Neural cell (in vitro differentiated cells): ENCODE data around the gene SNAPC2. TPM values are rescaled to one million over a fixed set of nuclear protein-coding genes. Genes with fewer than 3 reads are reported as not detected.

Experiments
- H2AFZ ChIP-seq: fragments of 200-600, 300-800 bp; sonication (generic), shearing (Covaris generic); 2 replicates; pipeline ENCODE4 v1.6.0; 2014; ENCODE audit warnings: low read depth, mild to moderate bottlenecking, antibody characterized with exemption, low read length, moderate library complexity
- H3F3A ChIP-seq: fragments of 200-600 bp; shearing (Covaris generic); 2 replicates; pipeline ENCODE4 v1.6.1; 2016; ENCODE audit warnings: mild to moderate bottlenecking, moderate library complexity, mixed read lengths, antibody characterized with exemption, low read length; ENCODE audit not compliant: insufficient read depth, poor library complexity, severe bottlenecking
- H3K27ac ChIP-seq: fragments of 200-600, 300-800 bp; sonication (generic), shearing (Covaris generic); 2 replicates; pipeline ENCODE4 v1.5.1; 2014; ENCODE audit warnings: mild to moderate bottlenecking, low read length, moderate library complexity
- H3K27me3 ChIP-seq: fragments of 300-800, 200-600 bp; sonication (generic), shearing (Covaris generic); 2 replicates; pipeline ENCODE4 v1.6.0; 2014; ENCODE audit warnings: mild to moderate bottlenecking, low read depth, low read length, moderate library complexity; ENCODE audit not compliant: insufficient read depth
- H3K36me3 ChIP-seq: fragments of 300-800, 200-600 bp; sonication (generic), shearing (Covaris generic); 2 replicates; pipeline ENCODE4 v1.5.1; 2014; ENCODE audit warnings: mild to moderate bottlenecking, antibody characterized with exemption, low read length, moderate library complexity; ENCODE audit not compliant: insufficient read depth
- H3K4me2 ChIP-seq: fragments of 300-800, 200-600 bp; sonication (generic), shearing (Covaris generic); 2 replicates; pipeline ENCODE4 v1.6.0; 2014; ENCODE audit warnings: mild to moderate bottlenecking, low read length
- H3K4me3 ChIP-seq: fragments of 300-800, 200-600 bp; sonication (generic), shearing (Covaris generic); 2 replicates; pipeline ENCODE4 v1.5.1; 2014; ENCODE audit warnings: mild to moderate bottlenecking, low read length, moderate library complexity
- H3K79me2 ChIP-seq: fragments of 200-600 bp; shearing (Covaris generic); replicated peaks from 2 replicates; pipeline ENCODE4 v1.6.0; 2014; ENCODE audit warnings: mild to moderate bottlenecking, low read length, moderate library complexity; ENCODE audit not compliant: insufficient read depth
- H3K9ac ChIP-seq: fragments of 300-800, 200-600 bp; sonication (generic), shearing (Covaris generic); 2 replicates; pipeline ENCODE4 v1.6.1; 2016; ENCODE audit warnings: mild to moderate bottlenecking, low read length, mixed read lengths
- H3K9me2 ChIP-seq: fragments of 200-600 bp; shearing (Covaris generic); 2 replicates; pipeline ENCODE4 v1.6.1; 2016; ENCODE audit warnings: mild to moderate bottlenecking, low read length, mixed read lengths; ENCODE audit not compliant: insufficient read depth
- H3K9me3 ChIP-seq: fragments of 200-600, 300-800 bp; sonication (generic), shearing (Covaris generic); 2 replicates; pipeline ENCODE4 v1.6.1; 2016; ENCODE audit warnings: mild to moderate bottlenecking, mixed run types, low read length, moderate library complexity, mixed read lengths
- H4K20me1 ChIP-seq: fragments of 200-600 bp; shearing (Covaris generic); 2 replicates; pipeline ENCODE4 v1.6.1; 2016; ENCODE audit warnings: mild to moderate bottlenecking, mixed run types; ENCODE audit not compliant: insufficient read depth
- EP300 ChIP-seq: fragments of 450-650 bp; conservative IDR thresholded peaks from 2 replicates; pipeline ENCODE4 v1.6.1; 2014; ENCODE audit warnings: antibody characterized with exemption, mild to moderate bottlenecking, moderate library complexity; ENCODE audit not compliant: poor library complexity, severe bottlenecking
- EZH2 ChIP-seq: fragments of 200-600, 300-800 bp; shearing (Covaris generic), sonication (generic); IDR thresholded peaks from 2 replicates; pipeline ENCODE4 v1.6.1; 2014; ENCODE audit warnings: antibody characterized with exemption, low read length, borderline replicate concordance, mild to moderate bottlenecking; ENCODE audit not compliant: insufficient read depth, poor library complexity, severe bottlenecking
- MXI1 ChIP-seq: fragments of 450-650 bp; conservative IDR thresholded peaks from 2 replicates; pipeline ENCODE4 v1.6.1; 2014; ENCODE audit warnings: antibody characterized with exemption, mild to moderate bottlenecking; ENCODE audit not compliant: poor library complexity, severe bottlenecking
- POLR2AphosphoS5 ChIP-seq: IDR thresholded peaks from 2 replicates; pipeline ENCODE4 v1.6.1; 2012
- RAD21 ChIP-seq: fragments of 450-650 bp; conservative IDR thresholded peaks from 2 replicates; pipeline ENCODE4 v1.6.1; 2014; ENCODE audit warnings: antibody characterized with exemption, mild to moderate bottlenecking, moderate library complexity
- SMC3 ChIP-seq: fragments of 450-650 bp; conservative IDR thresholded peaks from 2 replicates; pipeline ENCODE4 v1.6.1; 2014; ENCODE audit warnings: antibody characterized with exemption, mild to moderate bottlenecking, moderate library complexity; ENCODE audit not compliant: poor library complexity
- TAF1 ChIP-seq: IDR thresholded peaks from 2 replicates; pipeline ENCODE4 v1.6.1; 2012; ENCODE audit warnings: low read depth
- polyA plus RNA-seq: library from polyadenylated mRNA; depleted of rRNA; stranded (reverse); fragments of >200 nt; gene quantifications from 2 replicates; pipeline ENCODE4 v1.2.3, GENCODE V29; 2014
- TF ChIP-seq, protein P1 (sequence below): IDR thresholded peaks from 2 replicates; pipeline ENCODE4 v1.6.1; 2012; ENCODE audit warnings: borderline replicate concordance
- TF ChIP-seq, protein P2 (sequence below): fragments of 450-650 bp; IDR thresholded peaks from 2 replicates; pipeline ENCODE4 v1.5.1; 2014; ENCODE audit warnings: antibody characterized with exemption, mild to moderate bottlenecking, moderate library complexity; ENCODE audit not compliant: poor library complexity, severe bottlenecking

The SNAPC2 gene
- polyA plus RNA-seq, 1 donor from 2014 or later: 12.8 TPM

DNA sequence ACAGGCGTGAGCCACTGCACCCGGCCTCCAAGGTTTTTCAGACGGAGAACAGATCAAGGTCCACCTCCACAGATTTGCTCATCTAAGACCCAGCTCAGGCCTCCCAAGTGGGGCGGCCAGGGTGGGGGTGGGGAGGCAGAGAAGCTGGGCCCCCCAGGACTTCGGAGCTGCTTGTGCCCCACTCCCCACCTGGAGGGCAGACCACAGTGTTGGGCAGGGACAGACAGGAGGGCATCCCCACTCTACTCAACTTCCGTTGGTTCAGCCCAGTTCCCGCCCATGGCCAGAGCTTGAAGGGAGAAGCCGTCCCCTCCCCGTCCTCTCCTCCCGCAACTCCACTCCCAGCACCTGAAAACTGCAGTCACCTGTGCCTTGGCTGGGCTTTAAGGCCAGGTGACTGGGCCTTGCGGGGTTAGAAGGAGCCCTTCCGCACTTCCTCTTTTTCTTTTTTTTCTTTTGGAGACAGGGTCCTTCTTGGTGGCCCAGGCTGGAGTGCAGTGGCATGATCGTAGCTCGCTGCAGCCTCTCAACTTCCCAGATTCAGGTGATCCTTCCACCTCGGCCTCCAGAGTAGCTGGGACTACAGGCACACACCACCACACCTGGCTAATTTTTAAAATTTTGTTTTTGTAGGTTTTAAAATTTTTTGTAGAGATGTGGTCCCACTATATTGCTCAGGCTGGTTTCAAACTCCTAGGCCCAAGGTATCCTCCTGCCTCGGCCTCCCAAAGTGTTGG is 32.6 kb upstream of the SNAPC2 start:
- Histone ChIP-seq H3K4me2 (no peak overlapping the region), H2AFZ (no peak overlapping the region), H3K9me2 (no peaks in the 10 kb centered on the region), H3K9ac (no peak overlapping the region), H4K20me1 (no peaks in the 10 kb centered on the region), H3K27ac (no peak overlapping the region), H3K36me3 (no peaks in the 10 kb centered on the region), H3K27me3 (peaks cover 15% of the 10 kb centered on the region), H3F3A (no peaks in the 10 kb centered on the region), H3K9me3 (no peaks in the 10 kb centered on the region), H3K79me2 (no peaks in the 10 kb centered on the region), H3K4me3 (no peak overlapping the region)
- TF ChIP-seq EP300: no peak
- TF ChIP-seq EZH2: no peak
- TF ChIP-seq RAD21: no peak
- TF ChIP-seq TAF1: no peak
- no peak for TF ChIP-seq POLR2AphosphoS5
- TF ChIP-seq MXI1: no peak
- no peak for TF ChIP-seq SMC3
- TF ChIP-seq, protein P1, sequence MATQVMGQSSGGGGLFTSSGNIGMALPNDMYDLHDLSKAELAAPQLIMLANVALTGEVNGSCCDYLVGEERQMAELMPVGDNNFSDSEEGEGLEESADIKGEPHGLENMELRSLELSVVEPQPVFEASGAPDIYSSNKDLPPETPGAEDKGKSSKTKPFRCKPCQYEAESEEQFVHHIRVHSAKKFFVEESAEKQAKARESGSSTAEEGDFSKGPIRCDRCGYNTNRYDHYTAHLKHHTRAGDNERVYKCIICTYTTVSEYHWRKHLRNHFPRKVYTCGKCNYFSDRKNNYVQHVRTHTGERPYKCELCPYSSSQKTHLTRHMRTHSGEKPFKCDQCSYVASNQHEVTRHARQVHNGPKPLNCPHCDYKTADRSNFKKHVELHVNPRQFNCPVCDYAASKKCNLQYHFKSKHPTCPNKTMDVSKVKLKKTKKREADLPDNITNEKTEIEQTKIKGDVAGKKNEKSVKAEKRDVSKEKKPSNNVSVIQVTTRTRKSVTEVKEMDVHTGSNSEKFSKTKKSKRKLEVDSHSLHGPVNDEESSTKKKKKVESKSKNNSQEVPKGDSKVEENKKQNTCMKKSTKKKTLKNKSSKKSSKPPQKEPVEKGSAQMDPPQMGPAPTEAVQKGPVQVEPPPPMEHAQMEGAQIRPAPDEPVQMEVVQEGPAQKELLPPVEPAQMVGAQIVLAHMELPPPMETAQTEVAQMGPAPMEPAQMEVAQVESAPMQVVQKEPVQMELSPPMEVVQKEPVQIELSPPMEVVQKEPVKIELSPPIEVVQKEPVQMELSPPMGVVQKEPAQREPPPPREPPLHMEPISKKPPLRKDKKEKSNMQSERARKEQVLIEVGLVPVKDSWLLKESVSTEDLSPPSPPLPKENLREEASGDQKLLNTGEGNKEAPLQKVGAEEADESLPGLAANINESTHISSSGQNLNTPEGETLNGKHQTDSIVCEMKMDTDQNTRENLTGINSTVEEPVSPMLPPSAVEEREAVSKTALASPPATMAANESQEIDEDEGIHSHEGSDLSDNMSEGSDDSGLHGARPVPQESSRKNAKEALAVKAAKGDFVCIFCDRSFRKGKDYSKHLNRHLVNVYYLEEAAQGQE: no peak
- TF ChIP-seq, protein P2, sequence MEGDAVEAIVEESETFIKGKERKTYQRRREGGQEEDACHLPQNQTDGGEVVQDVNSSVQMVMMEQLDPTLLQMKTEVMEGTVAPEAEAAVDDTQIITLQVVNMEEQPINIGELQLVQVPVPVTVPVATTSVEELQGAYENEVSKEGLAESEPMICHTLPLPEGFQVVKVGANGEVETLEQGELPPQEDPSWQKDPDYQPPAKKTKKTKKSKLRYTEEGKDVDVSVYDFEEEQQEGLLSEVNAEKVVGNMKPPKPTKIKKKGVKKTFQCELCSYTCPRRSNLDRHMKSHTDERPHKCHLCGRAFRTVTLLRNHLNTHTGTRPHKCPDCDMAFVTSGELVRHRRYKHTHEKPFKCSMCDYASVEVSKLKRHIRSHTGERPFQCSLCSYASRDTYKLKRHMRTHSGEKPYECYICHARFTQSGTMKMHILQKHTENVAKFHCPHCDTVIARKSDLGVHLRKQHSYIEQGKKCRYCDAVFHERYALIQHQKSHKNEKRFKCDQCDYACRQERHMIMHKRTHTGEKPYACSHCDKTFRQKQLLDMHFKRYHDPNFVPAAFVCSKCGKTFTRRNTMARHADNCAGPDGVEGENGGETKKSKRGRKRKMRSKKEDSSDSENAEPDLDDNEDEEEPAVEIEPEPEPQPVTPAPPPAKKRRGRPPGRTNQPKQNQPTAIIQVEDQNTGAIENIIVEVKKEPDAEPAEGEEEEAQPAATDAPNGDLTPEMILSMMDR: no peak

DNA sequence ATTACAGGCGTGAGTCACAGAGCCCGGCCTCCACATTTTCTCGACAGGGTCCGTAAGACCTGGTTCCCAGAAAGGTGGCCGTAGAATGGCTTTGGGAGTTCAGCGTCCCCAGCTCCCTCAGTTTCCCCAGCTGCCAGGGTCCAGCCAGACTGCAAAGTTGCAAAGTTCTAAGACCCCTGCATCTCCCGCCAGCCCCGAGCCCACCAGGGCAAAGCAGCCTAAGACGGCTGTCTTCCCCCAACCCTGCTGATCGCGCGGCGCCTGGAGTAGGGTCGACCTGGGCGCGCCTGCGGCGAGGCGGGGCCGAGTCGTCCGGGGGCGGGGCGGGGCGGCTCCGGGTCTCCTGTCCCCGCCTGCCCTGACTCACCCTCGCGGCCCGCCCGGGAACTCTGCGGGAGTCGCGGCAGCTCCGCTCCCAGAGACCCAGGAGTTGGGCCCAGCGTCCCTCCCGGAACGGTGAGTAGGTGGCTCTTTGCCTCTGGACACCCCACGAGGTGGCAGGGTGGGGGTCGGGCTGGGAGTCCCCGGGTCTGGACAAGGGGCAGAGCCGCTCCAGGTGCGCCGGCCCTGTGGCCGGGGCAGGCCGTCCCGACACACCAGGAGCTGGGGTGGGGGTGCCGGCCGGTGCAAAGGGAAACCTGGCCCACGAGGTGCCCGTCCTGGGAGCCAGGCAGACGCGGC is 31.9 kb upstream of the SNAPC2 start, which contains the start of gene LRRC8E:
Gene LRRC8E (plus strand): TSS at position 366 of the 681 bp plus-strand sequence. CDS start 7,094 bp downstream, outside the sequence.
- TF ChIP-seq MXI1: no peak
- no peaks in the 10 kb centered on the region for H3F3A ChIP-seq
- peaks cover 15% of the 10 kb centered on the region for H3K27me3 ChIP-seq
- no peak within 1 kb of the TSS for H3K27ac ChIP-seq
- no peaks in the 10 kb centered on the region for H3K9me3 ChIP-seq
- no peak within 1 kb of the TSS for H3K9ac ChIP-seq
- no peaks in the 10 kb centered on the region for H3K36me3 ChIP-seq
- H4K20me1 ChIP-seq: no peaks in the 10 kb centered on the region
- H3K9me2 ChIP-seq: no peaks in the 10 kb centered on the region
- H3K79me2 ChIP-seq: no peaks in the 10 kb centered on the region
- H3K4me2 ChIP-seq: no peak within 1 kb of the TSS
- no peak within 1 kb of the TSS for H3K4me3 ChIP-seq
- no peak within 1 kb of the TSS for H2AFZ ChIP-seq
